HepG2 (cell line): ENCODE measurements around the gene TRIM54. TPM values are rescaled to one million over a fixed set of nuclear protein-coding genes. Genes with fewer than 3 reads are reported as not detected.

Source experiments
- HOXA5 ChIP-seq: sonication (generic); formaldehyde crosslinking; IDR thresholded peaks from 2 replicates; pipeline ENCODE4 v1.4.0; 2020; ENCODE audit warnings: missing genetic modification reagents
- KLF11 ChIP-seq: IDR thresholded peaks from 2 replicates; pipeline ENCODE4 v1.6.1; 2016; ENCODE audit warnings: missing compliant biosample characterization
- NFE2L2 ChIP-seq: fragments of 150-350 bp; IDR thresholded peaks from 2 replicates; pipeline ENCODE4 v1.6.1; 2014; ENCODE audit warnings: low read length
- POLR2AphosphoS5 ChIP-seq: IDR thresholded peaks from 2 replicates; pipeline ENCODE4 v1.6.1; 2012; ENCODE audit warnings: low read depth, low read length
- SAFB2 ChIP-seq: sonication (generic); formaldehyde crosslinking; IDR thresholded peaks from 2 replicates; pipeline ENCODE4 v1.5.1; 2020; ENCODE audit warnings: missing genetic modification reagents, low read depth, mild to moderate bottlenecking, borderline replicate concordance
- ZNF382 ChIP-seq: sonication (generic); formaldehyde crosslinking; IDR thresholded peaks from 2 replicates; pipeline ENCODE4 v1.5.0; 2020; ENCODE audit warnings: missing genetic modification reagents, mild to moderate bottlenecking, borderline replicate concordance
- ZNF430 ChIP-seq: sonication (generic); formaldehyde crosslinking; IDR thresholded peaks from 2 replicates; pipeline ENCODE4 v1.9.0; 2021; ENCODE audit warnings: mild to moderate bottlenecking, missing genetic modification reagents
- polyA plus RNA-seq, 8 experiments: library from polyadenylated mRNA; depleted of rRNA in 3 of 8; stranded (reverse) in 7 of 8; unstranded in 1 of 8; fragments of >200 nt; fragmentation: Illumina TruSeq in 4 of 8; extraction: Trizol in 4 of 8; gene quantifications; 2 replicates each; pipeline versions ENCODE4 v1.2.1 to v1.2.3, GENCODE V29; 2011 to 2016; ENCODE audit warnings: low read depth in 4 of 8, missing spikeins in 1 of 8, mixed read lengths in 1 of 8; ENCODE audit not compliant: insufficient read depth in 1 of 8
- total RNA-seq, 5 experiments: library from RNA; depleted of rRNA; stranded (reverse); fragments of >200 nt; fragmentation: Illumina TruSeq; extraction: Trizol; gene quantifications; 2 replicates each; pipeline ENCODE4 v1.2.3, GENCODE V29; 2016; ENCODE audit warnings: low read depth in 1 of 5
- TF ChIP-seq, protein P1 (sequence below): sonication (generic); formaldehyde crosslinking; IDR thresholded peaks from 2 replicates; pipeline ENCODE4 v1.5.1; 2020; ENCODE audit warnings: mild to moderate bottlenecking, missing genetic modification reagents, borderline replicate concordance
- TF ChIP-seq, protein P2 (sequence below): sonication (generic); formaldehyde crosslinking; IDR thresholded peaks from 2 replicates; pipeline ENCODE4 v1.4.0; 2020; ENCODE audit warnings: mild to moderate bottlenecking, missing genetic modification reagents
- TF ChIP-seq, protein P3 (sequence below): sonication (generic); formaldehyde crosslinking; IDR thresholded peaks from 2 replicates; pipeline ENCODE4 v1.8.1; 2022; ENCODE audit warnings: low read depth, mild to moderate bottlenecking, missing genetic modification reagents
- TF ChIP-seq, protein P4 (sequence below), 2 experiments: sonication (generic) in 1 of 2; formaldehyde crosslinking in 1 of 2; IDR thresholded peaks; 2 replicates each; pipeline versions ENCODE4 v1.4.0 to v1.6.1; 2018 to 2020; ENCODE audit warnings: missing genetic modification reagents in 2 of 2, borderline replicate concordance in 1 of 2, low read depth in 1 of 2, mild to moderate bottlenecking in 1 of 2, missing biosample characterization in 1 of 2
- TF ChIP-seq, protein P5 (sequence below): sonication (generic); formaldehyde crosslinking; IDR thresholded peaks from 2 replicates; pipeline ENCODE4 v1.5.1; 2020; ENCODE audit warnings: mild to moderate bottlenecking, missing genetic modification reagents, borderline replicate concordance
- TF ChIP-seq, protein P6 (sequence below): sonication (generic); formaldehyde crosslinking; IDR thresholded peaks from 2 replicates; pipeline ENCODE4 v1.4.0; 2020; ENCODE audit warnings: missing genetic modification reagents, borderline replicate concordance

TRIM54 gene
- total and polyA plus RNA-seq, 2 of the 13 experiments (the other 11 are each of a cell fraction or from before 2014, with no cell fraction given) = 0.07 to 0.13 TPM

DNA sequence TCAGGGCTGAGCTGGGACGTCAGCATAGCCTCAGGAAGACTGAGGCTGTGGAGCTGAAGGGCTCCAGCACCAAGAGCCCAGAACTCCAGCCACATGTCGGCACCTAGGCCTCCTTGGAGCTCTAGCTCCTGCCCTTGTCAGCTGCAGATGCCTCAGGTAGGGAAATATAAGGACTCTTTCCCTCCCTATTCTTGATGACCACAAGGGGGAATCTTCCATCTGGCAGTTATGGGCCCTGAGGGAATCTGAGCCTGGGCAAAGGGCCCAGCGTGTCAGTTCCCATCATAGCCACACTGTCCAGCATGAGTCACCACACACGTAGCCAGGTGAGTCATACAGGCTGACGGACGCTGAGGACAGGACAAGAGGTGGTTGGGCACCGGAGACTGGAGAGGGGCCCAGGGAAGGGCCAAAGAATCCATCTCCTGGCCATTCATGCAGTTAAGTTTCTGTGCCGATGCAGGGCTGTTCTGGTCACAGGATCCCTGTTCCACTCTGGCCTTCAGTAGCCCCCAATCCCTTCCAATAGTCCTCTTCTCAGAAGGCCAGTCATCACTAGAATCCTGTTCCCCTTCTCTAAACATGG lies 38.8 kb downstream of the TRIM54 start (continued):
- TF ChIP-seq, protein P1, sequence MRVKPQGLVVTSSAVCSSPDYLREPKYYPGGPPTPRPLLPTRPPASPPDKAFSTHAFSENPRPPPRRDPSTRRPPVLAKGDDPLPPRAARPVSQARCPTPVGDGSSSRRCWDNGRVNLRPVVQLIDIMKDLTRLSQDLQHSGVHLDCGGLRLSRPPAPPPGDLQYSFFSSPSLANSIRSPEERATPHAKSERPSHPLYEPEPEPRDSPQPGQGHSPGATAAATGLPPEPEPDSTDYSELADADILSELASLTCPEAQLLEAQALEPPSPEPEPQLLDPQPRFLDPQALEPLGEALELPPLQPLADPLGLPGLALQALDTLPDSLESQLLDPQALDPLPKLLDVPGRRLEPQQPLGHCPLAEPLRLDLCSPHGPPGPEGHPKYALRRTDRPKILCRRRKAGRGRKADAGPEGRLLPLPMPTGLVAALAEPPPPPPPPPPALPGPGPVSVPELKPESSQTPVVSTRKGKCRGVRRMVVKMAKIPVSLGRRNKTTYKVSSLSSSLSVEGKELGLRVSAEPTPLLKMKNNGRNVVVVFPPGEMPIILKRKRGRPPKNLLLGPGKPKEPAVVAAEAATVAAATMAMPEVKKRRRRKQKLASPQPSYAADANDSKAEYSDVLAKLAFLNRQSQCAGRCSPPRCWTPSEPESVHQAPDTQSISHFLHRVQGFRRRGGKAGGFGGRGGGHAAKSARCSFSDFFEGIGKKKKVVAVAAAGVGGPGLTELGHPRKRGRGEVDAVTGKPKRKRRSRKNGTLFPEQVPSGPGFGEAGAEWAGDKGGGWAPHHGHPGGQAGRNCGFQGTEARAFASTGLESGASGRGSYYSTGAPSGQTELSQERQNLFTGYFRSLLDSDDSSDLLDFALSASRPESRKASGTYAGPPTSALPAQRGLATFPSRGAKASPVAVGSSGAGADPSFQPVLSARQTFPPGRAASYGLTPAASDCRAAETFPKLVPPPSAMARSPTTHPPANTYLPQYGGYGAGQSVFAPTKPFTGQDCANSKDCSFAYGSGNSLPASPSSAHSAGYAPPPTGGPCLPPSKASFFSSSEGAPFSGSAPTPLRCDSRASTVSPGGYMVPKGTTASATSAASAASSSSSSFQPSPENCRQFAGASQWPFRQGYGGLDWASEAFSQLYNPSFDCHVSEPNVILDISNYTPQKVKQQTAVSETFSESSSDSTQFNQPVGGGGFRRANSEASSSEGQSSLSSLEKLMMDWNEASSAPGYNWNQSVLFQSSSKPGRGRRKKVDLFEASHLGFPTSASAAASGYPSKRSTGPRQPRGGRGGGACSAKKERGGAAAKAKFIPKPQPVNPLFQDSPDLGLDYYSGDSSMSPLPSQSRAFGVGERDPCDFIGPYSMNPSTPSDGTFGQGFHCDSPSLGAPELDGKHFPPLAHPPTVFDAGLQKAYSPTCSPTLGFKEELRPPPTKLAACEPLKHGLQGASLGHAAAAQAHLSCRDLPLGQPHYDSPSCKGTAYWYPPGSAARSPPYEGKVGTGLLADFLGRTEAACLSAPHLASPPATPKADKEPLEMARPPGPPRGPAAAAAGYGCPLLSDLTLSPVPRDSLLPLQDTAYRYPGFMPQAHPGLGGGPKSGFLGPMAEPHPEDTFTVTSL = no peak; the same call in 1 of the 2 replicates
- no peak for TF ChIP-seq POLR2AphosphoS5
- TF ChIP-seq, protein P2, sequence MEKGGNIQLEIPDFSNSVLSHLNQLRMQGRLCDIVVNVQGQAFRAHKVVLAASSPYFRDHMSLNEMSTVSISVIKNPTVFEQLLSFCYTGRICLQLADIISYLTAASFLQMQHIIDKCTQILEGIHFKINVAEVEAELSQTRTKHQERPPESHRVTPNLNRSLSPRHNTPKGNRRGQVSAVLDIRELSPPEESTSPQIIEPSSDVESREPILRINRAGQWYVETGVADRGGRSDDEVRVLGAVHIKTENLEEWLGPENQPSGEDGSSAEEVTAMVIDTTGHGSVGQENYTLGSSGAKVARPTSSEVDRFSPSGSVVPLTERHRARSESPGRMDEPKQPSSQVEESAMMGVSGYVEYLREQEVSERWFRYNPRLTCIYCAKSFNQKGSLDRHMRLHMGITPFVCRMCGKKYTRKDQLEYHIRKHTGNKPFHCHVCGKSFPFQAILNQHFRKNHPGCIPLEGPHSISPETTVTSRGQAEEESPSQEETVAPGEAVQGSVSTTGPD (CRISPR knock-in tag) = no peak
- no peak for TF ChIP-seq NFE2L2
- TF ChIP-seq, protein P3, sequence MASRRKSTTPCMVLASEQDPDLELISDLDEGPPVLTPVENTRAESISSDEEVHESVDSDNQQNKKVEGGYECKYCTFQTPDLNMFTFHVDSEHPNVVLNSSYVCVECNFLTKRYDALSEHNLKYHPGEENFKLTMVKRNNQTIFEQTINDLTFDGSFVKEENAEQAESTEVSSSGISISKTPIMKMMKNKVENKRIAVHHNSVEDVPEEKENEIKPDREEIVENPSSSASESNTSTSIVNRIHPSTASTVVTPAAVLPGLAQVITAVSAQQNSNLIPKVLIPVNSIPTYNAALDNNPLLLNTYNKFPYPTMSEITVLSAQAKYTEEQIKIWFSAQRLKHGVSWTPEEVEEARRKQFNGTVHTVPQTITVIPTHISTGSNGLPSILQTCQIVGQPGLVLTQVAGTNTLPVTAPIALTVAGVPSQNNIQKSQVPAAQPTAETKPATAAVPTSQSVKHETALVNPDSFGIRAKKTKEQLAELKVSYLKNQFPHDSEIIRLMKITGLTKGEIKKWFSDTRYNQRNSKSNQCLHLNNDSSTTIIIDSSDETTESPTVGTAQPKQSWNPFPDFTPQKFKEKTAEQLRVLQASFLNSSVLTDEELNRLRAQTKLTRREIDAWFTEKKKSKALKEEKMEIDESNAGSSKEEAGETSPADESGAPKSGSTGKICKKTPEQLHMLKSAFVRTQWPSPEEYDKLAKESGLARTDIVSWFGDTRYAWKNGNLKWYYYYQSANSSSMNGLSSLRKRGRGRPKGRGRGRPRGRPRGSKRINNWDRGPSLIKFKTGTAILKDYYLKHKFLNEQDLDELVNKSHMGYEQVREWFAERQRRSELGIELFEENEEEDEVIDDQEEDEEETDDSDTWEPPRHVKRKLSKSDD (CRISPR knock-in tag) = no peak
- no peak for TF ChIP-seq ZNF430 (CRISPR knock-in tag)
- TF ChIP-seq KLF11 (CRISPR knock-in tag) = peak; percentile 82; the same call in 1 of the 2 replicates
- TF ChIP-seq, protein P4, sequence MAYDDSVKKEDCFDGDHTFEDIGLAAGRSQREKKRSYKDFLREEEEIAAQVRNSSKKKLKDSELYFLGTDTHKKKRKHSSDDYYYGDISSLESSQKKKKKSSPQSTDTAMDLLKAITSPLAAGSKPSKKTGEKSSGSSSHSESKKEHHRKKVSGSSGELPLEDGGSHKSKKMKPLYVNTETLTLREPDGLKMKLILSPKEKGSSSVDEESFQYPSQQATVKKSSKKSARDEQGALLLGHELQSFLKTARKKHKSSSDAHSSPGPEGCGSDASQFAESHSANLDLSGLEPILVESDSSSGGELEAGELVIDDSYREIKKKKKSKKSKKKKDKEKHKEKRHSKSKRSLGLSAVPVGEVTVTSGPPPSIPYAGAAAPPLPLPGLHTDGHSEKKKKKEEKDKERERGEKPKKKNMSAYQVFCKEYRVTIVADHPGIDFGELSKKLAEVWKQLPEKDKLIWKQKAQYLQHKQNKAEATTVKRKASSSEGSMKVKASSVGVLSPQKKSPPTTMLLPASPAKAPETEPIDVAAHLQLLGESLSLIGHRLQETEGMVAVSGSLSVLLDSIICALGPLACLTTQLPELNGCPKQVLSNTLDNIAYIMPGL (CRISPR knock-in tag; IDR thresholded peaks at IDR 0.05; ENCODE audit: borderline replicate concordance in 1 of 2, low read depth in 1 of 2) = peak; percentile 84 to 94
- peak; percentile 91; the same call in 1 of the 2 replicates for TF ChIP-seq SAFB2 (CRISPR knock-in tag)
- TF ChIP-seq, protein P5, sequence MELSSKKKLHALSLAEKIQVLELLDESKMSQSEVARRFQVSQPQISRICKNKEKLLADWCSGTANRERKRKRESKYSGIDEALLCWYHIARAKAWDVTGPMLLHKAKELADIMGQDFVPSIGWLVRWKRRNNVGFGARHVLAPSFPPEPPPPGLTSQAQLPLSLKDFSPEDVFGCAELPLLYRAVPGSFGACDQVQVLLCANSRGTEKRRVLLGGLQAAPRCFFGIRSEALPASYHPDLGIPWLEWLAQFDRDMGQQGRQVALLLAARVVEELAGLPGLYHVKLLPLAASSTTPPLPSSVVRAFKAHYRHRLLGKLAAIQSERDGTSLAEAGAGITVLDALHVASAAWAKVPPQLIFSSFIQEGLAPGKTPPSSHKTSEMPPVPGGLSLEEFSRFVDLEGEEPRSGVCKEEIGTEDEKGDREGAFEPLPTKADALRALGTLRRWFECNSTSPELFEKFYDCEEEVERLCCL (CRISPR knock-in tag) = no peak
- TF ChIP-seq ZNF382 (CRISPR knock-in tag) = no peak
- peak; percentile 70; the same call in 1 of the 2 replicates for TF ChIP-seq HOXA5
- TF ChIP-seq, protein P6, sequence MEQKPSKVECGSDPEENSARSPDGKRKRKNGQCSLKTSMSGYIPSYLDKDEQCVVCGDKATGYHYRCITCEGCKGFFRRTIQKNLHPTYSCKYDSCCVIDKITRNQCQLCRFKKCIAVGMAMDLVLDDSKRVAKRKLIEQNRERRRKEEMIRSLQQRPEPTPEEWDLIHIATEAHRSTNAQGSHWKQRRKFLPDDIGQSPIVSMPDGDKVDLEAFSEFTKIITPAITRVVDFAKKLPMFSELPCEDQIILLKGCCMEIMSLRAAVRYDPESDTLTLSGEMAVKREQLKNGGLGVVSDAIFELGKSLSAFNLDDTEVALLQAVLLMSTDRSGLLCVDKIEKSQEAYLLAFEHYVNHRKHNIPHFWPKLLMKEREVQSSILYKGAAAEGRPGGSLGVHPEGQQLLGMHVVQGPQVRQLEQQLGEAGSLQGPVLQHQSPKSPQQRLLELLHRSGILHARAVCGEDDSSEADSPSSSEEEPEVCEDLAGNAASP (CRISPR knock-in tag) = peak; percentile 12
